T-helper 1 cell treated with Interleukin-12 subunit alpha and Interleukin-12 subunit beta and Interleukin-4 antibody, amounts not matched to agents 30 ng/mL and 1 ng/mL, for 36 hours (primary cell): ENCODE results near the gene TFRC. TPM values are rescaled to one million over a fixed set of nuclear protein-coding genes. Genes with fewer than 3 reads are reported as not detected.
"Not testable (repeated sequence)": the region's sequence is repeated elsewhere in the genome, so short reads cannot be mapped to it uniquely, and the experiment has no call there.

Experiments used
- intact Hi-C: fragments of 100-400 bp; cut with micrococcal nuclease; formaldehyde crosslinking; loops from one replicate; pipeline ENCODE4 v1.15.1; 2024
- total RNA-seq: library from RNA; stranded (reverse); gene quantifications from 2 replicates; pipeline ENCODE4 v1.2.3, GENCODE V29; 2022

The TFRC gene
- total RNA-seq, 1 donor from 2014 or later, result 577 TPM

- intact Hi-C loops, result loop anchor here (1.0 to 5.0 kb wide), 13 partner anchors 9 to 860 kb away; partner anchors contain the start of genes DYNLT2B, NCBP2, RNF168 and TNK2
Measured at GRCh38 chr3:196082619-196082971, 705 bp upstream of the TFRC start.

- intact Hi-C loops, result loop anchor here (5.0 kb wide), 1 partner anchor 334 kb away; no protein-coding TSS in a partner anchor
Measured at GRCh38 chr3:196081002-196081833, 672 bp downstream of the TFRC start.

- intact Hi-C loops, result loop anchor here (5.0 kb wide), 1 partner anchor 333 kb away; no protein-coding TSS in a partner anchor
Measured at GRCh38 chr3:196080101-196080846, 1.6 kb downstream of the TFRC start.

- intact Hi-C loops, result loop anchor here (5.0 to 10.0 kb wide), 3 partner anchors 225 to 438 kb away; partner anchors contain the start of gene SMCO1
Measured at GRCh38 chr3:196079682-196080081, 2.2 kb downstream of the TFRC start.

GRCh38 chr3:196075013-196075412, 6.9 kb downstream of the TFRC start:
- intact Hi-C loops, result loop anchor here (5.0 to 10.0 kb wide), 2 partner anchors 220 to 442 kb away; partner anchors contain the start of gene SMCO1

GRCh38 chr3:196073255-196073753, 8.6 kb downstream of the TFRC start:
- intact Hi-C loops, result loop anchor here (1.0 to 10.0 kb wide), 5 partner anchors 9 to 219 kb away; partner anchors contain the start of gene TFRC

- intact Hi-C loops, result loop anchor here (2.0 to 10.0 kb wide), 2 partner anchors 22 to 218 kb away; no protein-coding TSS in a partner anchor
Measured at GRCh38 chr3:196072313-196072712, 9.6 kb downstream of the TFRC start.

GRCh38 chr3:196068812-196069211, 13.1 kb downstream of the TFRC start:
- intact Hi-C loops, result not testable (repeated sequence)

- intact Hi-C loops, result no loop called here
Measured at GRCh38 chr3:196067439-196067838, 14.5 kb downstream of the TFRC start.

GRCh38 chr3:196063971-196064370, 17.9 kb downstream of the TFRC start:
- intact Hi-C loops, result no loop called here

- intact Hi-C loops, result no loop called here
Measured at GRCh38 chr3:196063456-196063855, 18.4 kb downstream of the TFRC start.

GRCh38 chr3:196063049-196063448, 18.8 kb downstream of the TFRC start:
- intact Hi-C loops, result no loop called here

- intact Hi-C loops, result no loop called here
Measured at GRCh38 chr3:196060834-196061233, 21.1 kb downstream of the TFRC start.

GRCh38 chr3:196057760-196058331, 24.0 kb downstream of the TFRC start:
- intact Hi-C loops, result no loop called here

- intact Hi-C loops, result not testable (repeated sequence)
Measured at GRCh38 chr3:196056371-196056770, 25.5 kb downstream of the TFRC start.

GRCh38 chr3:196055683-196056270, 26.1 kb downstream of the TFRC start:
- intact Hi-C loops, result no loop called here

- intact Hi-C loops, result no loop called here
Measured at GRCh38 chr3:196055240-196055639, 26.6 kb downstream of the TFRC start.

- intact Hi-C loops, result no loop called here
Measured at GRCh38 chr3:196054661-196055060, 27.2 kb downstream of the TFRC start.

GRCh38 chr3:196053487-196053886, 28.4 kb downstream of the TFRC start:
- intact Hi-C loops, result no loop called here

- intact Hi-C loops, result loop anchor here (2.0 kb wide), 1 partner anchor 21 kb away; no protein-coding TSS in a partner anchor
Measured at GRCh38 chr3:196051282-196052076, 30.4 kb downstream of the TFRC start.
